IPS DF 4.7 (cell line): Measurements from ENCODE around the gene ATRAID.
"Not testable (repeated sequence)": the region's sequence is repeated elsewhere in the genome, so short reads cannot be mapped to it uniquely, and the experiment has no call there.

Experiments used
- DNase-seq: peaks from one replicate; pipeline ENCODE4 v3.0.0-alpha.2; 2013; ENCODE audit warnings: low spot score; ENCODE audit errors: extremely low read depth

ATRAID gene

GRCh38 chr2:27211943-27212625 lies at the start of gene ATRAID, which contains the start of gene SLC5A6:
Gene ATRAID (plus strand): TSS chr2:27212041. CDS start chr2:27212369, 328 bp downstream.
Gene SLC5A6 (minus strand): TSS chr2:27212268. CDS start chr2:27207650, 4,618 bp downstream.
- DNase-seq, result no peak

GRCh38 chr2:27162151-27163121 lies 49.4 kb upstream of the ATRAID start:
- no peak for DNase-seq

GRCh38 chr2:27164960-27165763 lies 46.7 kb upstream of the ATRAID start:
- no peak for DNase-seq

GRCh38 chr2:27170581-27171337 lies 41.1 kb upstream of the ATRAID start:
- DNase-seq, result no peak

- no peak for DNase-seq
Measured at GRCh38 chr2:27171351-27171848, 40.4 kb upstream of the ATRAID start.

- DNase-seq, result no peak
Measured at GRCh38 chr2:27174638-27175037, 37.2 kb upstream of the ATRAID start.

- DNase-seq, result no peak
Measured at GRCh38 chr2:27175330-27175729, 36.5 kb upstream of the ATRAID start.

- not testable (repeated sequence) for DNase-seq
Measured at GRCh38 chr2:27175781-27176180, 36.1 kb upstream of the ATRAID start.

- no peak for DNase-seq
Measured at GRCh38 chr2:27177441-27178351, 34.1 kb upstream of the ATRAID start.

- no peak for DNase-seq
Measured at GRCh38 chr2:27178469-27178868, 33.4 kb upstream of the ATRAID start.

- DNase-seq, result no peak
Measured at GRCh38 chr2:27179344-27180000, 32.4 kb upstream of the ATRAID start.

GRCh38 chr2:27182346-27182745 lies 29.5 kb upstream of the ATRAID start:
- DNase-seq, result no peak

- no peak for DNase-seq
Measured at GRCh38 chr2:27184115-27184514, 27.7 kb upstream of the ATRAID start.

GRCh38 chr2:27185331-27186026 lies 26.4 kb upstream of the ATRAID start:
- DNase-seq, result no peak

GRCh38 chr2:27186613-27187345 lies 25.1 kb upstream of the ATRAID start:
- DNase-seq, result no peak

- no peak for DNase-seq
Measured at GRCh38 chr2:27189989-27190388, 21.9 kb upstream of the ATRAID start.

- DNase-seq, result no peak
Measured at GRCh38 chr2:27191070-27191829, 20.6 kb upstream of the ATRAID start.
